ENCODE data around the gene SELE.

The SELE gene

DNA sequence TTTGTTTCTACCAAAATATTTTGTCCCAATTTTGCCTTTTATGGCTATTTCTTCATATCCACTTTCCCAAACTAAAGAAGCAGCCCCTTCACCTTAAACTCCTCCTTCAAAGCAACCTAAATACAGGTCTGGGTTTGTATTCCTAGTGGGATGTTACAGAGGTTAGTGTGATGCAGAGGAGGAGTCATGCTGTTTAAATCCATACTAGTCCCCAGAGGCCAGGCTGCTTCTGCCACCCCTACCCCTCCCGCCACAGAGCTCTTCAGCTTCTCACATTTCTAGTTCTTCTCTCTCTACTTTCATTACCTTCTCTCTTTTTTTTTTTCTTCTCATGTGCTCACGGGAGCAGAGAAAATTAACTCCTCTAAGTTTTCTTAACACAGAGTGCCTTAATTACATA is 51.8 kb downstream of the SELE start:
- H3K27ac ChIP-seq, result no peak overlapping the region
- TF ChIP-seq, protein P1, sequence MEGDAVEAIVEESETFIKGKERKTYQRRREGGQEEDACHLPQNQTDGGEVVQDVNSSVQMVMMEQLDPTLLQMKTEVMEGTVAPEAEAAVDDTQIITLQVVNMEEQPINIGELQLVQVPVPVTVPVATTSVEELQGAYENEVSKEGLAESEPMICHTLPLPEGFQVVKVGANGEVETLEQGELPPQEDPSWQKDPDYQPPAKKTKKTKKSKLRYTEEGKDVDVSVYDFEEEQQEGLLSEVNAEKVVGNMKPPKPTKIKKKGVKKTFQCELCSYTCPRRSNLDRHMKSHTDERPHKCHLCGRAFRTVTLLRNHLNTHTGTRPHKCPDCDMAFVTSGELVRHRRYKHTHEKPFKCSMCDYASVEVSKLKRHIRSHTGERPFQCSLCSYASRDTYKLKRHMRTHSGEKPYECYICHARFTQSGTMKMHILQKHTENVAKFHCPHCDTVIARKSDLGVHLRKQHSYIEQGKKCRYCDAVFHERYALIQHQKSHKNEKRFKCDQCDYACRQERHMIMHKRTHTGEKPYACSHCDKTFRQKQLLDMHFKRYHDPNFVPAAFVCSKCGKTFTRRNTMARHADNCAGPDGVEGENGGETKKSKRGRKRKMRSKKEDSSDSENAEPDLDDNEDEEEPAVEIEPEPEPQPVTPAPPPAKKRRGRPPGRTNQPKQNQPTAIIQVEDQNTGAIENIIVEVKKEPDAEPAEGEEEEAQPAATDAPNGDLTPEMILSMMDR (conservative IDR thresholded peaks at IDR 0.05), result no peak
- no peak for TF ChIP-seq ZFX (IDR thresholded peaks at IDR 0.05)

DNA sequence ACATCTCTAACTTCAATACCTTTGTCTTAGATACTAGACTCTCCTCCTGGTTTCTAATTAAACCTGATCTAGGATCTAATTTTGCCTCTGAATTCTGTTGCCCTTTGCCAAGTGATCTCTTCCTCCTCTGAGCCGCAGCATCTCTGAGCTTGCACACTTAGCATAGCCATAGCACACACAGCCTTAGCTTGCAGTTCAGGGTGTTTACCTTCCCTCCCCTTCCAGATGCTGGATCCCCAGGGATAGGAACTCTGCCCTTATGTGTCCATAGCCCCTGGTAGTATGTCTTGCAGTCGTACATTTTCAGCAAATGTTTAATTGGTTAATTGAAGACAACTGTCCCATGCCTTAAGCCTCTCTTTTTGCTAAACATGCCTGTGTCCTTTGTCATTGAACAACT is 52.7 kb downstream of the SELE start:
- H3K27ac ChIP-seq, result no peak overlapping the region
- no peak for TF ChIP-seq ZFX (IDR thresholded peaks at IDR 0.05)
- TF ChIP-seq, protein P1 (conservative IDR thresholded peaks at IDR 0.05), result no peak

DNA sequence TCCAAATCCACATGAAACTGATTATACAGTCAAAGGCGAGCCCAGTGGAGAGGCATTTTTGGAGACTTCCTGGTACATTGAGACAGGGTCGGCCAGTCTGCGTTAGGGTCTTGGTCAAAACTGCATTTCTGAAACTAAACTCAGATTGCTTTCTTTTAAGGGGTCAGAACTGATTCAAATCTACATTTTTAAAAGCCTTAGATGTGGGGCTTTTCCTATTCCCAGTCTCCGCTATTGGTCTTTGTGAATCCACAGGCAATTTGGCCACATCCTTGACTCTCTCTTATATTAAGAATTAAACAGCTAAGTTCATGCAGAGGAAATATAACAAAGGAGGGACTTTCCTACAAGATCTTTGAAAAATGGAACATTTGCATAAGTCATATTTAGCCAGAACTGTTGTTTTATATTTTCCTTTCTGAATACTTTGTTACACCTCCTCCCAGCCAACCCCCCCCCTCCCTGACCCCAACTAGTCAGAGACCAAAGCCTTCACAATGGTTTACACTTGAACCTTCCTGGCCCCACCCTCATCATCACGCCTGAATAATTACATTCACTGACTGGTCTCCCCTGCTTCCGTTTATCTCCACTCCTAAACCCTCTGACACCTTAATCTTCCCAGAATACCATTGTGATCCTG is 53.4 kb downstream of the SELE start:
- H3K27ac ChIP-seq, result no peak overlapping the region
- TF ChIP-seq ZFX (IDR thresholded peaks at IDR 0.05), result no peak
- TF ChIP-seq, protein P1 (conservative IDR thresholded peaks at IDR 0.05), result no peak

DNA sequence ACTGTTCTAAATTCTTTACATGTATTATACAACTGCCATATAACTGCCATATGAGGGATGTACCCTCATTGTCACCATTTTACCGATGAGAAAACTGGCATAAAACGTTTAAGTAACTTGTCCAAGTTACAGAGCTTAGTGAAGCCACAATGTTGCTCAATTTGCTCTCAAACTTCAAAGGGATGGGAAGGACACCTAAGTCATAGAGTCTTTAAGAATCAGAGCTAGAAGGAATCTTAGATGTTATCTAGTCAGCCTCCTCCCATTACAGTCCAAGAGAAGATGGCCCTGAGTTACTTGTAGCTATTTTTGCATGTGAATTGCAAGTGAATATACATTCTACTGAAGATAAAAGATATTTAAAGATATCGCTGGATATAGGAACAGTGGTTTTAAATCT is 54.2 kb downstream of the SELE start:
- no peak overlapping the region for H3K27ac ChIP-seq
- TF ChIP-seq ZFX (IDR thresholded peaks at IDR 0.05), result no peak
- TF ChIP-seq, protein P1 (conservative IDR thresholded peaks at IDR 0.05), result no peak

DNA sequence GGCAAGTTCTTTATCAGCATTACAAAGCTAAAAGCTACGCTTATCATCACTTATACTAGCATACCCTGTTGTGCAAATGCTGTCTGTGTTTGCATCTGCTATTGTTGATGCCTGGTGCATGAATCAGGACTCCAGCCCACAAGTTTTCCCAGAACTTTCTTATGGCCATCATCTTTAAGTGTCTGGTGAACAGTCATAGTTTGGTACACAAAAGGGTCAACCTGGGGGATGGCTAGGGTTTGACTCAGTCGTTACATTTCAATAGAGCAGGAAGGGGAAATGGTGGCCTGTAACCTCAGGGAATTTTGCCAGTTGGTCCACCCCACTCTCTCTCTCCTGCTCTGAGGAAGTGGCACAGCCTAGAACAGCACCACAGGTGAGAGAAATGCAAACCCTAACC is 57.9 kb downstream of the SELE start:
- no peak overlapping the region for H3K27ac ChIP-seq

More for the DNA sequence above, 57.9 kb downstream of the SELE start:
- no peak for TF ChIP-seq ZFX (IDR thresholded peaks at IDR 0.05)
- TF ChIP-seq, protein P1 (conservative IDR thresholded peaks at IDR 0.05), result no peak
